Activated CD4-positive, alpha-beta T cell treated with anti-CD3 and anti-CD28 coated beads, Interleukin-2, amount 10 ng/mL, durations not matched to agents 7 days and 5 days (primary cell): ENCODE data around the gene SCYGR2. TPM values are rescaled to one million over a fixed set of nuclear protein-coding genes. Genes with fewer than 3 reads are reported as not detected.

Source experiments
- CTCF ChIA-PET: fragments of 350-600 bp; sonication (Branson Sonifier 250); formaldehyde crosslinking; loops from one replicate; lab custom pipeline; 2021; ENCODE audit warnings: antibody characterized with exemption; lab: Charles Lee
- POLR2A ChIA-PET: fragments of 350-600 bp; sonication (Branson Sonifier 250); formaldehyde crosslinking; loops from one replicate; lab custom pipeline; 2021; ENCODE audit warnings: antibody characterized with exemption; lab: Charles Lee
- DNase-seq: peaks from one replicate; pipeline ENCODE4 v3.0.0-alpha.2; 2020
- H3K27ac Mint-ChIP-seq: one replicate; pipeline ENCODE4 v1.8.0; 2021; ENCODE audit warnings: mild to moderate bottlenecking, moderate library complexity, mixed read lengths
- H3K27me3 Mint-ChIP-seq: one replicate; pipeline ENCODE4 v1.8.0; 2021; ENCODE audit warnings: mixed read lengths
- H3K36me3 Mint-ChIP-seq: one replicate; pipeline ENCODE4 v1.8.0; 2021; ENCODE audit warnings: low read depth, mixed read lengths
- H3K4me1 Mint-ChIP-seq: one replicate; pipeline ENCODE4 v1.8.0; 2021; ENCODE audit warnings: mixed read lengths
- H3K4me3 Mint-ChIP-seq: one replicate; pipeline ENCODE4 v1.8.0; 2021; ENCODE audit warnings: mild to moderate bottlenecking, moderate library complexity, mixed read lengths
- H3K9me3 Mint-ChIP-seq: one replicate; pipeline ENCODE4 v1.8.0; 2021; ENCODE audit warnings: mixed read lengths
- total RNA-seq, 2 experiments: library from RNA; stranded (reverse); gene quantifications; one replicate each; pipeline ENCODE4 v1.2.3, GENCODE V29; 2021

Gene SCYGR2
- total RNA-seq, 2 experiments from 2014 or later: not detected

DNA sequence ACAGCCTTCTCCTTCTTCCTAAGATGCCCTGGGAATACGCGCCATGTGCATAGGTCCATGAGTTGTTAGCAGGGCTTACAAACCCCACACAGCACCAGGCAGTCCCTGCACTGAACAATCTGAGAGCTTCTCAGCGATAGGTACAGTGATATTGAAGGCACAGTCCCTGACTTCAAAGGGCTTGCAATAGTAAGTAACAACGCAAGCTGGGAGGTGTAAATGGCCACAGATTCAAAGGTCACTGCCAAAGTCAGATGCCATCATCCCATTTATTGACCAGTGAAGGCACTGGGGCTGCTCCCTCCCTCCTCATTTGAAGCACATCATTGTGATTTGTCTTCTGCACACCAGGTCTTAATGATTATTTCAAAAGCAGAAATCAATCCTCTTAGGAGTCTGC, 16.5 kb downstream of the SCYGR2 start:
- no peak overlapping the region for H3K27ac Mint-ChIP-seq
- no peaks in the 10 kb centered on the region for H3K9me3 Mint-ChIP-seq
- no peaks in the 10 kb centered on the region for H3K36me3 Mint-ChIP-seq
- H3K27me3 Mint-ChIP-seq: peaks cover 19% of the 10 kb centered on the region
- peaks cover 2% of the 10 kb centered on the region for H3K4me1 Mint-ChIP-seq
- DNase-seq: no peak
- H3K4me3 Mint-ChIP-seq: no peak overlapping the region
- CTCF ChIA-PET: no interaction called here
- POLR2A ChIA-PET: no interaction called here

DNA sequence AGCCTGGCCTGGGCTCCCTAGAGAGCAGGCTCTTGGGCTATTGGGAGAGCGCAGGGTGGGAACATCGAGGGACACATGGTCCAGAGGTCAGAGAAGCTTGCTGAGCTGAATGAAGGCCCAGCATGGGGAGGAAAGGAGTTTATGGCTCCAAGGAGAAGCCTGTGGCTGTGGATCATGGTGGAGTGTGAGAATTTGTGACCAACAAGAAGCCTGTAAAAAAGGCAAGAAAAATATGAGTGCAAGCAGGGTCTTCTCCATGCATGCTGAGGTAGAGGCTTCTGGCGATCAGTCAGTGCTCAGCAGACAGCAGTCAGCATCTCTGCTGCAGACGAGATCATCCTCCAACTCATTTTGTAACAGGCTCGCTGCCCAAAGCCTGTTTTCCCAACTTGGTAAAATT, 17.2 kb downstream of the SCYGR2 start:
- DNase-seq: no peak
- no peak overlapping the region for H3K4me3 Mint-ChIP-seq
- no peak overlapping the region for H3K27ac Mint-ChIP-seq
- peaks cover 17% of the 10 kb centered on the region for H3K27me3 Mint-ChIP-seq
- H3K4me1 Mint-ChIP-seq: no peaks in the 10 kb centered on the region
- POLR2A ChIA-PET: no interaction called here
- CTCF ChIA-PET: no interaction called here
- no peaks in the 10 kb centered on the region for H3K36me3 Mint-ChIP-seq
- no peaks in the 10 kb centered on the region for H3K9me3 Mint-ChIP-seq

DNA sequence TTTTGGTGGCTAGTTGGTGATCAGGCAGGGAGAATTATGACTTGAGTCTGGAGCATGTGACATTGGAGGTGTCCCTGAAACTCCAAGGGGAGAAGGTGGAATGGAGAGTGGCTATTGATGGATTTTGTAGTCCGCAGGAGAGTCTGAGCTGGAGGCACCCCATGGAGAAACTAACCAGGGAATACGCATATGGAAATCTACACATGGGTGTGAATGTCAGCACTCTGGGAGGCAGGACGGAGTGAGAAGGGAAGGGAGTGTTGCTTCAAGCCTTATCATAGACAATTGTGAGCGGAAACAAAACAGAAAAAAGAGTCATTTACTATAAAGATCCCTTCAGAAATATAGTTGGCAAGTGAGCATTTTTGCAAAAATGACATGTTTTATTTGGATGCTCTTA, 17.9 kb downstream of the SCYGR2 start:
- H3K4me1 Mint-ChIP-seq: no peaks in the 10 kb centered on the region
- no peak overlapping the region for H3K27ac Mint-ChIP-seq
- ChIA-PET CTCF (no interaction called here), POLR2A (no interaction called here)
- no peak overlapping the region for H3K4me3 Mint-ChIP-seq
- no peaks in the 10 kb centered on the region for H3K36me3 Mint-ChIP-seq
- H3K9me3 Mint-ChIP-seq: no peaks in the 10 kb centered on the region
- peaks cover 12% of the 10 kb centered on the region for H3K27me3 Mint-ChIP-seq
- DNase-seq: no peak

- ChIA-PET POLR2A (no interaction called here), CTCF (no interaction called here)
- H3K4me3 Mint-ChIP-seq: no peak within 1 kb of the TSS
Observed at GRCh38 chr2:227617316-227618230, 18.9 kb downstream of the SCYGR2 start, which contains the start of gene SCYGR4. SCYGR4 (plus strand) TSS chr2:227617498; CDS start chr2:227617498, 0 bp downstream.

DNA sequence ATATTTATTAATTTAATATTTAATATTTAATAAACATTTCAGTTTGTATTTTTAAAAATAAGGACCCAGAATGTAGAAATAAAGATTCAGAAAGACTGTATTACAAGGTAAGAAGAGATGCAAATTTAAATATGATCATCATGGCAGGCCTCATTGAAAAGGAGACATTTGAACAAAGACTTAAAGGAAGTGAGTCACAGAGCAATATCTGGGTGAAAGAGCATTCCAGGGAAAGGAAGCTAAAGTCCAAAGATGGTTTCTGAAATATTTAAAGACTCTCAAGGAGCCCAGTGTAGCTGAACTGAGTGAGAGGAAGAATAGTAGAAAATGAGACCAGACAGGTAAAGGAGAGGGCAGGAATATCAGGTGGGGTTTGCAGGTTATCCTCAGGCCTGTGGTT, 24.5 kb downstream of the SCYGR2 start:
- H3K27ac Mint-ChIP-seq: no peak overlapping the region
- H3K4me1 Mint-ChIP-seq: no peaks in the 10 kb centered on the region
- ChIA-PET CTCF (no interaction called here), POLR2A (no interaction called here)
- H3K36me3 Mint-ChIP-seq: no peaks in the 10 kb centered on the region
- no peaks in the 10 kb centered on the region for H3K9me3 Mint-ChIP-seq
- H3K27me3 Mint-ChIP-seq: peaks cover under 1% of the 10 kb centered on the region
- H3K4me3 Mint-ChIP-seq: no peak overlapping the region
- DNase-seq: no peak

More at GRCh38 chr2:227617316-227618230, 18.9 kb downstream of the SCYGR2 start, which contains the start of gene SCYGR4:
- Mint-ChIP-seq H3K36me3 (no peaks in the 10 kb centered on the region), H3K4me1 (no peaks in the 10 kb centered on the region), H3K27ac (no peak within 1 kb of the TSS), H3K27me3 (peaks cover 9% of the 10 kb centered on the region), H3K9me3 (no peaks in the 10 kb centered on the region)
- DNase-seq: no peak

DNA sequence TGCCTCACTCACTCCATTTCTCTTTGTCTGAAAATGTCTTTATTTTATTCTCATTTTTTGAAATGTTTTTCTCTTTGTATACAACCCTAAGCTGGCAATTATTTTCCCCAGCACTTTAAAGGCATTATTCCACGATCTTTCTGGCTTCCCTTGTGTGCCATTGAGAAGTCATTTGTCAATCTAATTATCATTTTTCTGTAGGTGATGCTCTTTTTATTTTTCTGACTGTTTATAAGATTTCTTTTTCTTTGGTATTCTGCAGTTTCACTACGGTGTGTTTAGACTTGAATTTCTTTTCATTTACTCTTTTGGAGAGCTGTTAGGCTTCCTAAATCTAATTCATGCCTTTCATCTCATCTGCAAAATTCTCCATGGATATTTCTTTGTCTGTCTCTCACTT, 26.7 kb downstream of the SCYGR2 start:
- H3K4me1 Mint-ChIP-seq: no peaks in the 10 kb centered on the region
- no peaks in the 10 kb centered on the region for H3K9me3 Mint-ChIP-seq
- no peak overlapping the region for H3K4me3 Mint-ChIP-seq
- ChIA-PET POLR2A (no interaction called here), CTCF (no interaction called here)
- H3K27me3 Mint-ChIP-seq: peaks cover 9% of the 10 kb centered on the region
- DNase-seq: no peak
- H3K36me3 Mint-ChIP-seq: no peaks in the 10 kb centered on the region
- no peak overlapping the region for H3K27ac Mint-ChIP-seq

GRCh38 chr2:227626580-227627151, 28.0 kb downstream of the SCYGR2 start:
- no peak overlapping the region for H3K27ac Mint-ChIP-seq
- no peaks in the 10 kb centered on the region for H3K9me3 Mint-ChIP-seq
- no peak for DNase-seq
- H3K27me3 Mint-ChIP-seq: peaks cover 17% of the 10 kb centered on the region
- no peaks in the 10 kb centered on the region for H3K36me3 Mint-ChIP-seq
- ChIA-PET CTCF (no interaction called here), POLR2A (no interaction called here)
- no peak overlapping the region for H3K4me3 Mint-ChIP-seq
- H3K4me1 Mint-ChIP-seq: no peaks in the 10 kb centered on the region

- DNase-seq: no peak
- Mint-ChIP-seq H3K4me1 (no peaks in the 10 kb centered on the region), H3K27ac (no peak overlapping the region), H3K36me3 (no peaks in the 10 kb centered on the region), H3K27me3 (peaks cover 19% of the 10 kb centered on the region), H3K4me3 (no peak overlapping the region), H3K9me3 (no peaks in the 10 kb centered on the region)
- POLR2A ChIA-PET: no interaction called here
- CTCF ChIA-PET: interaction anchor here (1.0 kb wide), 1 partner anchor 11 kb away, joined by 3 read pairs; no protein-coding TSS in a partner anchor
Observed at GRCh38 chr2:227627769-227628168, 29.1 kb downstream of the SCYGR2 start.

GRCh38 chr2:227629435-227629834, 30.7 kb downstream of the SCYGR2 start:
- no peaks in the 10 kb centered on the region for H3K4me1 Mint-ChIP-seq
- no peaks in the 10 kb centered on the region for H3K9me3 Mint-ChIP-seq
- no peak overlapping the region for H3K27ac Mint-ChIP-seq
- no peaks in the 10 kb centered on the region for H3K36me3 Mint-ChIP-seq
- H3K27me3 Mint-ChIP-seq: peaks cover 22% of the 10 kb centered on the region
- ChIA-PET CTCF (no interaction called here), POLR2A (no interaction called here)
- no peak for DNase-seq
- H3K4me3 Mint-ChIP-seq: no peak overlapping the region

DNA sequence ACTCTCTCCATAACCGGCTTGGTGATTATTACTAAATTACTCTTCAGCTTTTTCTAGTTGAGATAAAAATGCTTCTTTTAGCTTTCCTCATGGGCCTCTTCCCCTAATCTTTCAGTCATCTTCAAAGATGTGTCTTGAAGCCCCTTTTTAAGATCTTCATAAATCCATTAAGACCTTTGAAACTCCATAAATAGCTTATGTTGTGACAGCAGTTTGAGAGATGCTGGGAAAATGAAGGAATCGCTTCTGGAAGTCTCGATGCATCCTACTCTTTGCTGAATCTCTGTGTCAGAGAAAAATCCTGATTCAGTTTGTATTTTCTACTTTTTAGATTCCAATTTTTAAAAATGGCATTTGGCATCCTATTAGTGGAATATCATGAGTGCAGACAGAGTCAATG, 31.6 kb downstream of the SCYGR2 start:
- ChIA-PET POLR2A (no interaction called here), CTCF (interaction anchor here (1.1 kb wide), 1 partner anchor 10 kb away, joined by 3 read pairs; no protein-coding TSS in a partner anchor)

GRCh38 chr2:227632827-227633226, 34.1 kb downstream of the SCYGR2 start:
- Mint-ChIP-seq H3K27ac (no peak overlapping the region), H3K36me3 (no peaks in the 10 kb centered on the region), H3K4me3 (no peak overlapping the region), H3K4me1 (no peaks in the 10 kb centered on the region), H3K27me3 (peaks cover 24% of the 10 kb centered on the region), H3K9me3 (no peaks in the 10 kb centered on the region)
- no peak for DNase-seq
- POLR2A ChIA-PET: no interaction called here
- CTCF ChIA-PET: interaction anchor here (0.7 kb wide), 1 partner anchor 987 kb away, joined by 3 read pairs; no protein-coding TSS in a partner anchor

More for the DNA sequence above, 31.6 kb downstream of the SCYGR2 start:
- H3K27ac Mint-ChIP-seq: no peak overlapping the region
- H3K36me3 Mint-ChIP-seq: no peaks in the 10 kb centered on the region
- H3K9me3 Mint-ChIP-seq: no peaks in the 10 kb centered on the region
- DNase-seq: no peak
- H3K27me3 Mint-ChIP-seq: peaks cover 24% of the 10 kb centered on the region
- H3K4me3 Mint-ChIP-seq: no peak overlapping the region
- no peaks in the 10 kb centered on the region for H3K4me1 Mint-ChIP-seq

GRCh38 chr2:227634201-227634600, 35.5 kb downstream of the SCYGR2 start:
- Mint-ChIP-seq H3K36me3 (no peaks in the 10 kb centered on the region), H3K4me3 (no peak overlapping the region), H3K4me1 (no peaks in the 10 kb centered on the region), H3K27ac (no peak overlapping the region), H3K27me3 (peaks cover 22% of the 10 kb centered on the region), H3K9me3 (no peaks in the 10 kb centered on the region)
- DNase-seq: no peak
- POLR2A ChIA-PET: no interaction called here
- CTCF ChIA-PET: no interaction called here

DNA sequence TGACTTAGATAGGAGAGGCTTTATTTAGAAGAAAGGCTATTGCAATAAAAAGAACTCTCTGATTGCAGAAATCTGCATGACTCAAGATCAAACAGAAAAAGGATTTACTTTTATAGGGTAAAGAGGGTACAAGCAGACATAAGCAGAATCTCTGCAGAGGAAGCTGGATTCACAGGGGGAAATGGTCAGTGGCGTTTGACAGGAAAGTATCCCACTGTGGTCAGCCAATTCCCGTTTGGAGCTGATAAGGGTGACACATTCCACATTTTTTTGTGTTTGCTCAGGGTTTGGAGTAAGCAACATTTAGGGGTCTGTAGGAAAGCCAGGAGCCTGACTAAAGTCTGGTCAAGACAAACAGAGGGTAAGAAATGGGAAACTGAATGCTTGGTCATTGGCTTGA, 44.0 kb downstream of the SCYGR2 start:
- CTCF ChIA-PET: no interaction called here
- H3K4me1 Mint-ChIP-seq: no peaks in the 10 kb centered on the region
- peaks cover 11% of the 10 kb centered on the region for H3K27me3 Mint-ChIP-seq
- POLR2A ChIA-PET: no interaction called here
- H3K4me3 Mint-ChIP-seq: no peak overlapping the region
- no peak overlapping the region for H3K27ac Mint-ChIP-seq
- H3K36me3 Mint-ChIP-seq: no peaks in the 10 kb centered on the region
- DNase-seq: no peak
- H3K9me3 Mint-ChIP-seq: no peaks in the 10 kb centered on the region
